ENCODE results near the gene KLHL42.

The KLHL42 gene, protein sequence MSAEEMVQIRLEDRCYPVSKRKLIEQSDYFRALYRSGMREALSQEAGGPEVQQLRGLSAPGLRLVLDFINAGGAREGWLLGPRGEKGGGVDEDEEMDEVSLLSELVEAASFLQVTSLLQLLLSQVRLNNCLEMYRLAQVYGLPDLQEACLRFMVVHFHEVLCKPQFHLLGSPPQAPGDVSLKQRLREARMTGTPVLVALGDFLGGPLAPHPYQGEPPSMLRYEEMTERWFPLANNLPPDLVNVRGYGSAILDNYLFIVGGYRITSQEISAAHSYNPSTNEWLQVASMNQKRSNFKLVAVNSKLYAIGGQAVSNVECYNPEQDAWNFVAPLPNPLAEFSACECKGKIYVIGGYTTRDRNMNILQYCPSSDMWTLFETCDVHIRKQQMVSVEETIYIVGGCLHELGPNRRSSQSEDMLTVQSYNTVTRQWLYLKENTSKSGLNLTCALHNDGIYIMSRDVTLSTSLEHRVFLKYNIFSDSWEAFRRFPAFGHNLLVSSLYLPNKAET

DNA sequence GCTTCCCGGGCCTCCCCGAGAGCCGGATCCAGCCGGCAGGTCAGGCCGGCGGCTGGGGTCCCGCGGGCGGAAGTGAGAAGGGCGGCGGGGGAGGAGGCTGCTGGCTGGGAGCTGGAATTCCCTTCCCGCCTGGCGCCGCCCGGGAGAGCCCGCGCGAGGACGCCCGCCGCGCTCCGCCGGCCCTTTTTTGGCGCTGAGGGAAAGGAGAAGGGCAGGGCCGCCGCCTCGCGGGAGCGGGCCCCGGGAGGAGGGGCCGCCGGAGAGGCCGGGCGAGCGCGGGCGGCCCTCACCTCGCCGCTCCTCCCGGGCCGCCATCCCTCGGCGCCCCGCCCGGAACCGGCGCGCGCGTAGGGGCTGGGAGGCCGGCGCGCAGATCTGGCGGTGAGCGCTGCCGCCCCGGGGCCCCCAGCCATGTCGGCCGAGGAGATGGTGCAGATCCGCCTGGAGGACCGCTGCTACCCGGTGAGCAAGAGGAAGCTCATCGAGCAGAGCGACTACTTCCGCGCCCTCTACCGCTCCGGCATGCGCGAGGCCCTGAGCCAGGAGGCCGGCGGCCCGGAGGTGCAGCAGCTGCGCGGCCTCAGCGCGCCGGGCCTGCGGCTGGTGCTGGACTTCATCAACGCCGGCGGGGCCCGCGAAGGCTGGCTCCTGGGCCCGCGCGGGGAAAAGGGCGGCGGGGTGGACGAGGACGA, at the start of gene KLHL42, which contains the start of gene MANSC4:
KLHL42 (plus strand) TSS at position 314 of the 692 bp plus-strand sequence; CDS start at position 412, 98 bp downstream.
MANSC4 (minus strand) TSS at position 317 of the 692 bp plus-strand sequence. CDS start 8,960 bp downstream, outside the sequence.
- in situ Hi-C loops (cut with MboI; ENCODE audit: low sequenced_read_pairs) = no loop called here

DNA sequence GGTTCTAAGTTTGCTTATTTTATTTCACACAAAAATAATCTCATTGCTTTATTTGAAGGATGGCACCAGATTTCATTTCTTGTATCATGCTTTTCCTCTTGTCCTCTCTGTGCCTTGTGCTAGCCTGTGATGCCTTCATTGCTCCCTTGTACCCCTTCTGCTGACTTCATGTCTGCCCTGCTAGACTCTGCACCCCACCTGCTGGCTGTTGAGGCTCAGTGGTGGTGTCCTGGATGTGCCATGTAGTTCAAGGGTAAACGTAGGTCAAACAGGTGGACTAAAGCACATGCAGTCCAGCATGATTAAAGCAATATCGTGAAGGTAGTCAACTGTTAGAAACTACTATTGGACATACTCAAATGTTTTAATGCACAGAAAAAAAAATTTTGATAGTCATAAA, 47.8 kb upstream of the KLHL42 start:
- in situ Hi-C loops (cut with MboI; ENCODE audit: low sequenced_read_pairs) = loop anchor here (25.0 kb wide), 2 partner anchors 205 to 1130 kb away; no protein-coding TSS in a partner anchor

DNA sequence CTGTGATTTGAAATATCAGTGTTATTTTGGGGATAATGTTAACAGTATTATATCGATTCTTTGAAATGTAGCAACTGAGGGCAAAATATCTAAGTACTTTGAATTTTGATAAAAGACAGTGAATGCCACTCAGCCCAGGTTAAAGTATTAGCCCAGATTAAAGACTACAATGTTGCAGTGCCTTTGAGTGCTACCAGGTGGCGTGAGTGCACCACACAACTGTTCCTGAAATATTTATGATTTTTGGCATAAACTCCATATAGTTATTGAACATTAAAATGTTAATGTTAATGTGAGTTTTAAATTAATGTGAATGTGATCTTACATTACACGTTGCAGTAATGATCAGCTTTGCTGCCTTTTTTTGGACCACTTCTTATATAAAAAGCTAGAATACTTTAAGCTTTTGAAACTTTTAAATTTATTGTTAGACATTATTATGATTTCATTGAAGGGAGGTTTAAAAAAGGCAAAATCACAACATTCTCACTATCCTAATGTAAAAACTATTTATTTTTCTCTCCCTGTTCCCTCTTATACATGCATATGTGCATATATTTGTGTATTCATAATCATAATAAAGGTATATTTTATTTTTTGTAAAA, 46.9 kb upstream of the KLHL42 start:
- in situ Hi-C loops (cut with MboI; ENCODE audit: low sequenced_read_pairs) = loop anchor here (25.0 kb wide), 2 partner anchors 204 to 1129 kb away; no protein-coding TSS in a partner anchor

DNA sequence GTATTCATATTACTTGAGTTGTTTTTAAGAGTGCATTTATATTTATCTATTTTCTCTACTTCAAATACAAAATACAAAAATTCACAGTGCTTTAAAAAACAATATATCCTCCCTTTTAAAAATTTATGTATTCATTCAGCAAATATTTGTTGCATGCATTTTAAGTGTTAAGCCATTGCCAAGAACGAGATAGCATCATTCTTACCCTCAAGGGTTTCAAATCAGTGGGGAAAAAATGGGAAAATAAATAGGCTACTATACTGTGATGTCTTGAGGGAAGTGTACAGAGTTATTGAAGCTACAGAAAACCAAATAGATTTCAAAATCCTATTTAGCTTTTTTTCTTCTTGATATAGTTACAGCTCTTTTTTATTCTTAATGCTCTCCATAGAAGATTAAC, 46.2 kb upstream of the KLHL42 start:
- in situ Hi-C loops (cut with MboI; ENCODE audit: low sequenced_read_pairs) = loop anchor here (25.0 kb wide), 2 partner anchors 204 to 1129 kb away; no protein-coding TSS in a partner anchor

DNA sequence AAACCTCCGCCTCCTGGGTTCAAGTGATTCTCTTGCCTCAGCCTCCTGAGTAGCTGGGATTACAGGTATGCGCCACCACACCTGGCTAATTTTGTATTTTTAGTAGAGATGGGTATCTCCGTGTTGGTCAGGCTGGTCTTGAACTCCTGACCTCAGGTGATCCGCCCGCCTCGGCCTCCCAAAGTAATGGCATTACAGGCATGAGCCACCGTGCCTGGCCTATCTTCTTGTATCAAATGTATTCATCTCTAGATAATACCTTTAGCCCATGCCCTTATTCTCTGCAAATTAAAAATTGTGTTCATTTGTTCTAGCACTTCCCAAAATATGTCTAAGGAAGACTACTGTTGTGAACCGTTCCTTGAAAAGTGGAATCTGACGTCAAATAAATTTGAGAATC, 45.7 kb upstream of the KLHL42 start:
- in situ Hi-C loops (cut with MboI; ENCODE audit: low sequenced_read_pairs) = loop anchor here (25.0 kb wide), 2 partner anchors 203 to 1128 kb away; no protein-coding TSS in a partner anchor

DNA sequence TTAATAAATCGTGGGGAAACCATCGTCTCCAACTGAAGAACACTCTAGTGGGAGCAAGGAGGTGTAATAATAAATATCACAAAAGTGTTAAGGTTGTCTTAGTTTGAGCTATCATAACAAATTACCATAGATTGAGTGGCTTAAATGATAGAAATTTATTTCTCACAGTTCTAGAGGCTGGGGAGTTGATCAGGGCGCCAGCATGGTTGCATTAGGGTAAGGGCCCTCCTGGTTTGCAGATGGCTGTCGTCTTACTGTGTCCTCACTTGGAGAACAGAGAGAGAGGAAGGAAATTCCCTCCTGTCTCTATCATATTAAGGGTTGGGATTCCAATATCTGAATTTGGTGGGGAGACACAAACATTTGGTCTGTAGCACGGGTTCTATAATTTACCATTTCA, 36.4 kb upstream of the KLHL42 start:
- in situ Hi-C loops (cut with MboI; ENCODE audit: low sequenced_read_pairs) = loop anchor here (25.0 kb wide), 2 partner anchors 194 to 1119 kb away; no protein-coding TSS in a partner anchor

DNA sequence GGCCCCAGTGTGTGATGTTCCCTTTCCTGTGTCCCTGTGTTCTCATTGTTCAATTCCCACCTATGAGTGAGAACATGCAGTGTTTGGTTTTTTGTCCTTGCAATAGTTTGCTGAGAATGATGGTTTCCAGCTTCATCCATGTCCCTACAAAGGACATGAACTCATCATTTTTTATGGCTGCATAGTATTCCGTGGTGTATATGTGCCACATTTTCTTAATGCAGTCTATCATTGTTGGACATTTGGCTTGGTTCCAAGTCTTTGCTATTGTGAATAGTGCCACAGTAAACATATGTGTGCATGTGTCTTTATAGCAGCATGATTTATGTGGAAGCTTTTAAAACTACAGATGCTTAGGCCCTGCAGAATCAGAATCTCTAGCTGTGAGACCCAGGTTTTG, 34.3 kb upstream of the KLHL42 start:
- in situ Hi-C loops (cut with MboI; ENCODE audit: low sequenced_read_pairs) = loop anchor here (25.0 kb wide), 2 partner anchors 192 to 1117 kb away; no protein-coding TSS in a partner anchor

DNA sequence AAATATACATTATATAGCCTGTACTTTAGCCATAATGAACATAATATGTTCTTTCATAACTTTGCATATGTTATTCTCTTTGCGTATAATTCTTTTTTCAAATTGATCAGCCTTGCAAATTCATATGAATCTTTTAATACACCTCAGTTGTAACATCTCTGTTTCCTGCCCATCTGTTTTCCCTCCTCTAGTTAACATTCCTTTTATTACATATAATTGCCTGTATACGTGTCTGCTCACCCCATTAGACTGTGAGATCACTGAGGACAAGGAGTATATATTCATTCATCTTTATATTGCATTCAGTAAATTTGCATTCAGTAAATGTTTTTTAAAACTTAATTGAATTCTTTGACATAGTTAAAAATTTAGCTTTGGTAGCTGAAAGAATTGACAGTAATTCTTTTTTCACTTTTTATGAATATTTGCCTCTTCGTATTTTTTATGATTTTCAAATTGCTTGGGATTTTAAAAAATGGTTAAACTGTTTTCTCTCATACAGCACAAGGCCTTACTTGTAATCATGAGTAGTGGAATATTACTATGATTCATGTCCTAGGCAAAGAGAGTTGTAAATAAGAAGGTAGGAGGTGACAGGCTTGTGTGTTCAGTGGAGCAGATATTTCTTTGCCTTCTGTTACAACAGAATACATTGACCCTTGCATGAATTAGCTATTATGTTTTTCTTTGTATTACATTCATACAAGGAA, 32.8 kb upstream of the KLHL42 start:
- in situ Hi-C loops (cut with MboI; ENCODE audit: low sequenced_read_pairs) = loop anchor here (25.0 kb wide), 2 partner anchors 190 to 1115 kb away; no protein-coding TSS in a partner anchor

DNA sequence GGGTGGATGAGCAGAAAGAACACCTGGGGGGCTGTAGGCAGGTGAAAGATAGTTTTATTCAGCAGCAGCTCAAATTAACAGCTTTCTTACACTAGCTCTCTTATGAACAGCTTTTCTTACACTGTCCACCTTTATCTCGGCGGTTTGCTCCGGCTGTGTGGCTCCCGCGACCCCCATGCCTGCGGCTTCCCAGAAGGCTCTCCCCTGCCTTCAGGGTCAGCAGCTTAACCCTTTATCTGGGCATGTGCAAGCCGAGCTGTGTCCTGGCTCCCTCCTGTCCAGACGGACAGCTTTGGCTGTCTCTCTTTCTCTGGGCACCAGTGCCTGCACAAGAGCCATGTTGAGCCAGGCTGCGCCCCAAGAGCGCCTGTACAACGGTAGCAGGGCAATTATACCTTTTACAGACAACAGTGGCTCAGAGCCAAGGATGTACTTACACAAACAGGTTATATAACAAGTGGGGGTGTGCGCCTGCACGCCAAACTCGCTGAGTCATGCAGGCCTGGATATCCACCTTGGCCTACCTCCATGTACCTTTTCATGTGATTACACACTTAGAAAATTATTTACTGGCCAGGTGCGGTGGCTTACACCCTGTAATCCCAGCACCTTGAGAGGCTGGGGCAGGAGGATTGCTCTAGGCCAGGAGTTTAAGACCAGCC, 28.5 kb upstream of the KLHL42 start:
- in situ Hi-C loops (cut with MboI; ENCODE audit: low sequenced_read_pairs) = no loop called here

DNA sequence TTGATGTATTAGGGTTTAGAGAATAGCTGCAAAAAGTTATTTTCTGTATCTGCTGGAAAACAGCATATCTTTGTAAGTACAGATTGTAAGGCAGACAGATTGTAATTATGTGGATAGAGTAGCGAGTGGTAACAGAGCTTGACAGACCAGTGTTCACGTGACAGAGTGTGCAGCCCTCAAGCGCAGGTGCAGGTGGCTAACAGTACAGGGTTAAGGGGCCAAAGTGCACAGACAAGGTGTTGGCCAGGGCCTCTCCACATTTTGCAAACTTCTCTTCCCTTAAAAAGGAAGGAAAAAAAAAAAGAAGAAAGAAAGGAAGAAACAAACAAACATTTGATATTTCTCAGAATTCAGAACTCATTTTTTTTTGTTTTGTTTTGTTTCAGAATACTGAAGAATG, 25.2 kb upstream of the KLHL42 start:
- in situ Hi-C loops (cut with MboI; ENCODE audit: low sequenced_read_pairs) = no loop called here

DNA sequence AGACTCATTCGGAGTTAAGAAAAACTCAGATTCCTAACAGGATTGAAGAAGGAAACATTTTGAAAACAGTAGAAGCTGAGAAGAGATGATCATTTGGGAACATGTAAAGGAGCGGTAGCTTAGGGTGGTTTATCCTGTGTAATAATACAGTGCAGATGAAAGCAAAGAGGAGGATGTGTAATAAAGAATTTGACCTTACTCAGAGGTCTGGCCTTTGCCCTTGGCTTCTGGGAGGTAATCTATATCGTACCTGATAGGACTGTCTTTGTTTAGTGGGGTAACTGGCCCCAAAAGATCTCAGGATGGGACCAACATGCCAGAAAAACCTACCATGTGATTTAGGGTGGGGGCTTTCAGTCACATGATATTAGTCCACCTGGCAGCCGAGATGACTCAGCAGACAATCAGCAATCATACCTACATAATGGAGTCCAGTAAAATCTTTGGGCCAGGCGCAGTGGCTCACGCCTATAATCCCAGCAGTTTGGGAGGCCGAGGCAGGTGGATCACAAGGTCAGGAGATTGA, 23.3 kb upstream of the KLHL42 start:
- in situ Hi-C loops (cut with MboI; ENCODE audit: low sequenced_read_pairs) = no loop called here

DNA sequence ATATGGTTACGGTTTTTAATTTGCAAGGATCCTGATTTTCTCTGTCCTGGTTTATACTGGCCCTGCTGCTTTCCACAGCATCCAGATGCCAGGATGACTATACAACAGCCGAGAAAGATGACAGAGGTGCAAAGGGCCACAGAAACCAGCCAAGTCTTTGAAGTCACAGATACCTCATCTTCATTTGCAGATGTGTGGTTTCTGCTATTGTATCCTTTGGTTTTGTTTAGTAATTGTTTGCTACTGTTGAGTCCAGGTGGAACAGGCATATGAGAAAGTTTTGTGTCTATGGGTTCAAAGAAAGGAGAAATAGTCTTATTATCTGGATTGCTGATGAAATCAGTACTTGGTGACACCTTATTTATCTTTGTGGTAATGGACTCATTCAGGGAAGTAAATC, 17.3 kb upstream of the KLHL42 start:
- in situ Hi-C loops (cut with MboI; ENCODE audit: low sequenced_read_pairs) = no loop called here

DNA sequence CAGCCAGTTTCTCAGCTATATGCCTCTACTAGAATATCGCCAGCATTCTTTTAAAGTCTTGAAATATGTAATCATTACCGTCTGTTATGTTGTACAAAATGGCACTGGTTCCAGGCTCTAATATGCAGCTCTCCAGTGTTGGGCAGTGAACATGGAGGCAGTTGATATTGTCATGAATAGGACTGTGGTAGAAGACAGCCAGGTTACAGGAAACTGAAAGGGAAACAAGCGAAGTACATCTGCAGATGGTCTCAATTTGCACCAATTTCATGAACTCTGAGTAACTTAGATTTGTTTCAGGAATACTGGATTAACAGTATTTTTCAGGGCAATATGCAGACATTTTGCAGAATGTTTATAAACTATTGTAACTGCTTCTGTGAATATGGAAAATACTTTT, 13.4 kb upstream of the KLHL42 start:
- in situ Hi-C loops (cut with MboI; ENCODE audit: low sequenced_read_pairs) = no loop called here

DNA sequence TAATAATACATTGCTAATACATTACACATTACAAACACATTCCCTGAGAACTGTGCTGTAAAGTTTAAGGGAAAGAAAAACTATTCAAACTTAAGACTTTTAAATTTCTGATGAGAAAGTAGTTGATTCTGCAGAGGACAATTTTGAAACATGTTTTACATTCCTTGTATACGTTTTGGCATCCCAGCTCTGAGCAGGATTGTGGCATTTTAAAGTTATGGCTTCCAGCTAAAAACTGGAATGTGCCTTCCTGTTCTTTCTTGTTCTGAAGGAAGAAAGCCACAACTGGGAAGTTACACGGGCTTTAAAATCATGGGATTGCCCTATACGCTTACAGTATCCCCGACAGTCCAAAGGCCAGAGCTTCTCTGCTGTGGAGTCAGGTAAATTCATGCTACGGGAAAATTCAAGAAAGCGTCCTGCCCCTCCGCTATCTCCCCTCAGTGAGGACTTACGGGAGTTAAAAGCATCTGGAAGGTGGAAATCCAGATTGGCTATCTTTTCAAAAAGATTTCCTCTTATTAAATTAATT, 10.8 kb upstream of the KLHL42 start:
- in situ Hi-C loops (cut with MboI; ENCODE audit: low sequenced_read_pairs) = no loop called here

DNA sequence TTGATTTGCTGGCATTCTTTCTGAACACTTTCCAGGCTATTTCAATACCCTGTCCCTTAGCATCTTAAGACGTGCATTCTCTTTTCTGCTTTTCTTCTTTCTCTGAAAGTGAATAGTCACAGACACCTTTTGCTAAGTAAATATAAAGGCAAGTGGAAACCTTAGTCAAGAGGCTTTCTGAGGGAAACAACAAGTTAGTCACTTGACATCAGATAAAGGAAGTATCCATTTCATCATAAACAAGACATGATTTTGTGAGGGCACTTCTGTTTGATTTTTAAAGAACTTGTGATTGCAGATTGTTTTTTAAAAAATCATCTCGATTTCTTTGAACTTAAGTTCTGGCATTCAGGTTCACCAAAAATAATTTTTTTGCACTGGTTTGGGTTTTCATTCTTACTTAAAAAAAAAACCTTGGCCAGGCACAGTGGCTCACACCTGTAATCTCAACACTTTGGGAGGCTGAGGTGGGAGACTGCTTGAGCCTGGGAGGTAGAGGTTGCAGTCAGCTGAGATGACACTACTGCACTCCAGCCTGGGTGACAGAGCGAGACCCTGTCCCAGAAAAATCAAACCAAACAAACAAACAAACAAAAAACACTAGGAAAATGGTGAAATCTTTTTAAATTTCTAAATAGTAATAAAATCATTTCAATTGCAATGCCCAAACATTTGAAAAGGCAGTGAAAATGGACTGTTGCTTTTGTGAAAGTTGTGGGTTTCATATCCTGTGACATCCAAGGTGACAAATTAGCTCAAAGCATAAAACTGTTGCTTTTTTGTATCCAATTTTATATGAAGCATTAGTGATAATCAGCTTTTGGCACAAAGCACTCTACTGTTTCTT, 8.3 kb upstream of the KLHL42 start:
- in situ Hi-C loops (cut with MboI; ENCODE audit: low sequenced_read_pairs) = no loop called here

DNA sequence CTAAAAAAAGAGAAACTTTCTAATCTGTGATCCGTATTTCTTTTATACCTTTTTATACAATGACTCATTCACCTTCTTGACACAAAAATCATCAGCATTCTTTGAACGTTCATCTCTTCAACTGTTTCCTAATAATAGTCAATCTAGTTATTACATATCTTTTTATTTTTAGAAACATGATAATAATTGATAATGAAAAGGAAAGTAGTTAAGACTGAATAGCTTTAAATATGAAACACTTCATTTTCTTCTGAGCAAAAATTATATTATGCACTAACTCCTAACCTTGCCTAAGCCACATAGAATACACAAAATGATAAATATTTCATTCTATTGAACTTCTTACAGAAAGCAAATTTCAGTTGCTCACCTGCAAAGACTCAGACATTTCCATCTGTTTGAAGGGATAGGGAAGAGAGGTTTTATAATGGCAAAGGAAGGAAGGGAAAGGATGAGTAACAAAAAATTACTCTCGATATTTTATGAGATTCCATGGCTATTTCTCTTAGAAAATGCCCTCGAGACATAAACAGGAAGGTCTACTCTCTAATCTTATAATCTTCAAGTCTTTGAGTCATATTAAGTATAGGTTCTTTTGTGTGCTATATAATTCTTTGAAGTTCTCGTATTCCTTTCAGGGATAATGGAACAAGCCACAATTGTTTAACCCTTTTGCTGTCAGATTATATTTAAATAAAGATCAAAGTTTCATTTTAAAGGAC, 7.5 kb upstream of the KLHL42 start:
- in situ Hi-C loops (cut with MboI; ENCODE audit: low sequenced_read_pairs) = no loop called here

DNA sequence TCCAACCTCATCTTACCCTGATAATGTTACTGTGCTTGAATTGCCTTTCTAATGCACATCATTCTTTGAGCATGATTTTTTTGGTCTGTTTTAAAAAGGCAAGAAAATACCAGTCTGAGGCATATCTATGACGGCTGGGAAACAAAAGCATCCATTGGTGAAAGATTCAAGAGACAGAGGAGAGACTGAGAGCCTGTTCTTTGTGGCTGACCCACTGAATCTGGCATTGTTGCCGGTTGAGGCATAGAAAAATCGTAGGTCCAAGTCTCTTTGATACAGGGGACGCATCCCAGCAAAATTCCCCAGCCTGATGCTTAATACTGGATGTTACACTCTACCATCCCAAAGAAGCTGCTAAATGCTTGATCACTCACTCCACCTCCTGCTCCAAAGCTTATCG, 2.9 kb upstream of the KLHL42 start:
- in situ Hi-C loops (cut with MboI; ENCODE audit: low sequenced_read_pairs) = no loop called here

DNA sequence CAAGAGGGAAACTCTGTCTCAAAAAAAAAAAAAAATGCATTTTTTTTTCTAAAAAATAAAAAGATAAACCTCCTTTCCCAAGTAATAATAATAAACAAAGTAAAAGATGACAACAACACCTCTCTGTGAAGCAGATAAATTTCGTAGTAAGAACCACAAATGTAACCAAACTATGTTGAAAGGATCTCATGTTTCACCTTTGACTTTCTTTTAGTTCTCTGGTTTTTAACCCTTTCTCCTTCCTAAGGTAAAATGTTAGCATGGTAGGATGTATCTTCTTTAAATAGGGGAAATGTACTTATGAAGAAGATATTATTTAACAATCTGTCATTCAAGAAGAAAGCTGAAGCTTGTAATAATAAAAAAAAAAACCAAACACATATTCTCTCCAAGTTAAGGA, 1.8 kb upstream of the KLHL42 start:
- in situ Hi-C loops (cut with MboI; ENCODE audit: low sequenced_read_pairs) = no loop called here

Measured in HL-60/S4 (cell line).